ENCODE data around the gene CENPO. TPM values are rescaled to one million over a fixed set of nuclear protein-coding genes. Genes with fewer than 3 reads are reported as not detected.

The CENPO gene
- total RNA-seq, 2 experiments from 2014 or later: 53.6 to 59.2 TPM

- Histone ChIP-seq H3K4me2 (ENCODE audit: low read length) (no peak overlapping the region), H3K4me1 (ENCODE audit: insufficient read depth, low read length, poor library complexity, severe bottlenecking) (no peaks in the 10 kb centered on the region), H3K27ac (ENCODE audit: low read depth, low read length, poor library complexity, severe bottlenecking) (no peak overlapping the region), H3K4me3 (ENCODE audit: low read depth, low read length, poor library complexity, severe bottlenecking) (no peak overlapping the region), H3K9me3 (ENCODE audit: low read length) (no peaks in the 10 kb centered on the region), H4K20me1 (ENCODE audit: insufficient read depth, low read length) (no peaks in the 10 kb centered on the region), H3K9me2 (ENCODE audit: insufficient read depth, low read length) (no peaks in the 10 kb centered on the region), H3K79me2 (ENCODE audit: insufficient read depth, low read depth, low read length) (no peaks in the 10 kb centered on the region), H3K36me3 (ENCODE audit: insufficient read depth, low read length) (peaks cover 24% of the 10 kb centered on the region), H2AFZ (ENCODE audit: low read length) (no peak overlapping the region)
- intact Hi-C loops (cut with micrococcal nuclease; ENCODE audit: unreplicated experiment): no loop called here
- TF ChIP-seq CTCF (conservative IDR thresholded peaks at IDR 0.05; ENCODE audit: low read length): no peak
- TF ChIP-seq EZH2phosphoT487 (IDR thresholded peaks at IDR 0.05; ENCODE audit: borderline replicate concordance, low read depth, low read length): no peak
- ChIA-PET CTCF (ENCODE audit: unreplicated experiment) (no interaction called here), POLR2A (no interaction called here)
- BruUV-seq (replicated peaks): no TSS peak
- DNase-seq (ENCODE audit: low spot score): no peak
Observed at GRCh38 chr2:24858996-24859395, 65.8 kb downstream of the CENPO start.

GRCh38 chr2:24859968-24860600, 66.9 kb downstream of the CENPO start:
- CTCF ChIA-PET (ENCODE audit: unreplicated experiment): no interaction called here

More at GRCh38 chr2:24859968-24860600, 66.9 kb downstream of the CENPO start:
- H3K9me2 ChIP-seq (ENCODE audit: insufficient read depth, low read length): no peaks in the 10 kb centered on the region
- H4K20me1 ChIP-seq (ENCODE audit: insufficient read depth, low read length): no peaks in the 10 kb centered on the region
- TF ChIP-seq CTCF (conservative IDR thresholded peaks at IDR 0.05; ENCODE audit: low read length) (no peak), EZH2phosphoT487 (IDR thresholded peaks at IDR 0.05; ENCODE audit: borderline replicate concordance, low read depth, low read length) (no peak)
- POLR2A ChIA-PET: no interaction called here
- no peak for DNase-seq (ENCODE audit: low spot score)
- H3K9me3 ChIP-seq (ENCODE audit: low read length): no peaks in the 10 kb centered on the region
- H3K27ac ChIP-seq (ENCODE audit: low read depth, low read length, poor library complexity, severe bottlenecking): no peak overlapping the region
- H3K36me3 ChIP-seq (ENCODE audit: insufficient read depth, low read length): peaks cover 25% of the 10 kb centered on the region
- no peak overlapping the region for H2AFZ ChIP-seq (ENCODE audit: low read length)
- no peak overlapping the region for H3K4me2 ChIP-seq (ENCODE audit: low read length)
- no TSS peak for BruUV-seq (replicated peaks)
- intact Hi-C loops (cut with micrococcal nuclease; ENCODE audit: unreplicated experiment): no loop called here
- H3K4me3 ChIP-seq (ENCODE audit: low read depth, low read length, poor library complexity, severe bottlenecking): no peak overlapping the region
- no peaks in the 10 kb centered on the region for H3K79me2 ChIP-seq (ENCODE audit: insufficient read depth, low read depth, low read length)
- H3K4me1 ChIP-seq (ENCODE audit: insufficient read depth, low read length, poor library complexity, severe bottlenecking): no peaks in the 10 kb centered on the region
